ENCODE results near the gene DVL2. TPM values are rescaled to one million over a fixed set of nuclear protein-coding genes. Genes with fewer than 3 reads are reported as not detected.

DVL2 gene
- total and polyA plus RNA-seq, 2 of the 13 experiments (the other 11 are each of a cell fraction or from before 2014, with no cell fraction given) = 5.7 to 38.2 TPM

DNA sequence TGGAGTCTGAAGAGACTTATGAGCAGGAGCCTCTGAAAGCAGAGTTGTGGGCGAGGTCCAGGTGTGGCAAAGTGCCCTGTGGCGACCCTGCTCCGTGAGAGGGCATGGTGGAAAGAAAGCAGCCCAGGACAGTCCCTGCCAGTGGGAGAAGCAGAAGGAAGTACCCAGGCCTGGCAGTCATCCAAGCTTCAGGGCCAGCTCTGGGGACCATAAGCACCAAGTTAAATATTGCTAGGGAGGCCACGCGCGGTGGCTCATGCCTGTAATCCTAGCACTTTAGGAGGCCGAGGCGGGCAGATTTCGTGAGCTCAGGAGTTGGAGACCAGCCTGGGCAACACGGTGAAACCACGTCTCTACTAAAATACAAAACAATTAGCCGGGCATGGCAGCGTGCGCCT lies 50.2 kb downstream of the DVL2 start (continued):
- TF ChIP-seq, protein P1, sequence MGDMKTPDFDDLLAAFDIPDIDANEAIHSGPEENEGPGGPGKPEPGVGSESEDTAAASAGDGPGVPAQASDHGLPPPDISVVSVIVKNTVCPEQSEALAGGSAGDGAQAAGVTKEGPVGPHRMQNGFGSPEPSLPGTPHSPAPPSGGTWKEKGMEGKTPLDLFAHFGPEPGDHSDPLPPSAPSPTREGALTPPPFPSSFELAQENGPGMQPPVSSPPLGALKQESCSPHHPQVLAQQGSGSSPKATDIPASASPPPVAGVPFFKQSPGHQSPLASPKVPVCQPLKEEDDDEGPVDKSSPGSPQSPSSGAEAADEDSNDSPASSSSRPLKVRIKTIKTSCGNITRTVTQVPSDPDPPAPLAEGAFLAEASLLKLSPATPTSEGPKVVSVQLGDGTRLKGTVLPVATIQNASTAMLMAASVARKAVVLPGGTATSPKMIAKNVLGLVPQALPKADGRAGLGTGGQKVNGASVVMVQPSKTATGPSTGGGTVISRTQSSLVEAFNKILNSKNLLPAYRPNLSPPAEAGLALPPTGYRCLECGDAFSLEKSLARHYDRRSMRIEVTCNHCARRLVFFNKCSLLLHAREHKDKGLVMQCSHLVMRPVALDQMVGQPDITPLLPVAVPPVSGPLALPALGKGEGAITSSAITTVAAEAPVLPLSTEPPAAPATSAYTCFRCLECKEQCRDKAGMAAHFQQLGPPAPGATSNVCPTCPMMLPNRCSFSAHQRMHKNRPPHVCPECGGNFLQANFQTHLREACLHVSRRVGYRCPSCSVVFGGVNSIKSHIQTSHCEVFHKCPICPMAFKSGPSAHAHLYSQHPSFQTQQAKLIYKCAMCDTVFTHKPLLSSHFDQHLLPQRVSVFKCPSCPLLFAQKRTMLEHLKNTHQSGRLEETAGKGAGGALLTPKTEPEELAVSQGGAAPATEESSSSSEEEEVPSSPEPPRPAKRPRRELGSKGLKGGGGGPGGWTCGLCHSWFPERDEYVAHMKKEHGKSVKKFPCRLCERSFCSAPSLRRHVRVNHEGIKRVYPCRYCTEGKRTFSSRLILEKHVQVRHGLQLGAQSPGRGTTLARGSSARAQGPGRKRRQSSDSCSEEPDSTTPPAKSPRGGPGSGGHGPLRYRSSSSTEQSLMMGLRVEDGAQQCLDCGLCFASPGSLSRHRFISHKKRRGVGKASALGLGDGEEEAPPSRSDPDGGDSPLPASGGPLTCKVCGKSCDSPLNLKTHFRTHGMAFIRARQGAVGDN (CRISPR knock-in tag; IDR thresholded peaks at IDR 0.05) = peak; percentile 88
- TF ChIP-seq ZMYM4 (CRISPR knock-in tag; IDR thresholded peaks at IDR 0.05) = no peak
- TF ChIP-seq ZNF605 (CRISPR knock-in tag; IDR thresholded peaks at IDR 0.05) = peak; percentile 54; the same call in 1 of the 2 replicates
- no peak for TF ChIP-seq SCMH1 (CRISPR knock-in tag; IDR thresholded peaks at IDR 0.05; ENCODE audit: borderline replicate concordance)
- peak; percentile 70; the same call in 1 of the 2 replicates for TF ChIP-seq PITX1 (CRISPR knock-in tag; IDR thresholded peaks at IDR 0.05)
- TF ChIP-seq SATB2 (CRISPR knock-in tag; IDR thresholded peaks at IDR 0.05) = 0 out of 2 replicates have a peak, but pooled peaks have one; percentile 46
- TF ChIP-seq ZNF788 (CRISPR knock-in tag; IDR thresholded peaks at IDR 0.05; ENCODE audit: borderline replicate concordance) = peak; percentile 51; the same call in 1 of the 2 replicates
- peak; percentile 72 for TF ChIP-seq ERF (CRISPR knock-in tag; IDR thresholded peaks at IDR 0.05)
- TF ChIP-seq, protein P2, sequence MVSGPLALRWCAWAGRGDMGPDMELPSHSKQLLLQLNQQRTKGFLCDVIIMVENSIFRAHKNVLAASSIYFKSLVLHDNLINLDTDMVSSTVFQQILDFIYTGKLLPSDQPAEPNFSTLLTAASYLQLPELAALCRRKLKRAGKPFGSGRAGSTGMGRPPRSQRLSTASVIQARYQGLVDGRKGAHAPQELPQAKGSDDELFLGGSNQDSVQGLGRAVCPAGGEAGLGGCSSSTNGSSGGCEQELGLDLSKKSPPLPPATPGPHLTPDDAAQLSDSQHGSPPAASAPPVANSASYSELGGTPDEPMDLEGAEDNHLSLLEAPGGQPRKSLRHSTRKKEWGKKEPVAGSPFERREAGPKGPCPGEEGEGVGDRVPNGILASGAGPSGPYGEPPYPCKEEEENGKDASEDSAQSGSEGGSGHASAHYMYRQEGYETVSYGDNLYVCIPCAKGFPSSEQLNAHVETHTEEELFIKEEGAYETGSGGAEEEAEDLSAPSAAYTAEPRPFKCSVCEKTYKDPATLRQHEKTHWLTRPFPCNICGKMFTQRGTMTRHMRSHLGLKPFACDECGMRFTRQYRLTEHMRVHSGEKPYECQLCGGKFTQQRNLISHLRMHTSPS (CRISPR knock-in tag; IDR thresholded peaks at IDR 0.05; ENCODE audit: low read depth) = peak; percentile 72
- peak; percentile 20; the same call in 1 of the 2 replicates for TF ChIP-seq ZSCAN21 (CRISPR knock-in tag; IDR thresholded peaks at IDR 0.05; ENCODE audit: borderline replicate concordance)
- TF ChIP-seq, protein P3, sequence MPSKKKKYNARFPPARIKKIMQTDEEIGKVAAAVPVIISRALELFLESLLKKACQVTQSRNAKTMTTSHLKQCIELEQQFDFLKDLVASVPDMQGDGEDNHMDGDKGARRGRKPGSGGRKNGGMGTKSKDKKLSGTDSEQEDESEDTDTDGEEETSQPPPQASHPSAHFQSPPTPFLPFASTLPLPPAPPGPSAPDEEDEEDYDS (CRISPR knock-in tag; IDR thresholded peaks at IDR 0.05) = peak; percentile 49; the same call in 1 of the 2 replicates
- no peak for TF ChIP-seq SYNCRIP (IDR thresholded peaks at IDR 0.05; ENCODE audit: insufficient read depth, low read depth, low read length)
- 0 out of 2 replicates have a peak, but pooled peaks have one; percentile 57 for TF ChIP-seq RXRB (CRISPR knock-in tag; IDR thresholded peaks at IDR 0.05; ENCODE audit: borderline replicate concordance)
- TF ChIP-seq ZBTB7B (CRISPR knock-in tag; IDR thresholded peaks at IDR 0.05) = peak; percentile 58; the same call in 1 of the 2 replicates
- TF ChIP-seq POLR2AphosphoS5 (IDR thresholded peaks at IDR 0.05; ENCODE audit: low read depth, low read length) = peak; percentile 45
- TF ChIP-seq, protein P4, sequence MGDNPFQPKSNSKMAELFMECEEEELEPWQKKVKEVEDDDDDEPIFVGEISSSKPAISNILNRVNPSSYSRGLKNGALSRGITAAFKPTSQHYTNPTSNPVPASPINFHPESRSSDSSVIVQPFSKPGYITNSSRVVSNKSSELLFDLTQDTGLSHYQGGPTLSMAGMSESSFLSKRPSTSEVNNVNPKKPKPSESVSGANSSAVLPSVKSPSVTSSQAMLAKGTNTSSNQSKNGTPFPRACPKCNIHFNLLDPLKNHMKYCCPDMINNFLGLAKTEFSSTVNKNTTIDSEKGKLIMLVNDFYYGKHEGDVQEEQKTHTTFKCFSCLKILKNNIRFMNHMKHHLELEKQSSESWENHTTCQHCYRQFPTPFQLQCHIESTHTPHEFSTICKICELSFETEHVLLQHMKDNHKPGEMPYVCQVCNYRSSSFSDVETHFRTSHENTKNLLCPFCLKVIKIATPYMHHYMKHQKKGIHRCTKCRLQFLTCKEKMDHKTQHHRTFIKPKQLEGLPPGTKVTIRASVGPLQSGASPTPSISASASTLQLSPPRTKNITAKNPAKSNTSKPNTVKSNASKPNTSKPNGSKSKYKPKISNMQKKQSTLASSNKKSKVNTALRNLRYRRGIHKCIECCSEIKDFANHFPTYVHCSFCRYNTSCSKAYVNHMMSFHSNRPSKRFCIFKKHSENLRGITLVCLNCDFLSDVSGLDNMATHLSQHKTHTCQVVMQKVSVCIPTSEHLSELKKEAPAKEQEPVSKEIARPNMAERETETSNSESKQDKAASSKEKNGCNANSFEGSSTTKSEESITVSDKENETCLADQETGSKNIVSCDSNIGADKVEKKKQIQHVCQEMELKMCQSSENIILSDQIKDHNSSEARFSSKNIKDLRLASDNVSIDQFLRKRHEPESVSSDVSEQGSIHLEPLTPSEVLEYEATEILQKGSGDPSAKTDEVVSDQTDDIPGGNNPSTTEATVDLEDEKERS (CRISPR knock-in tag; IDR thresholded peaks at IDR 0.05) = 0 out of 2 replicates have a peak, but pooled peaks have one; percentile 54
- no peak for TF ChIP-seq REL (CRISPR knock-in tag; conservative IDR thresholded peaks at IDR 0.05)
- peak; percentile 92 for TF ChIP-seq HNRNPL (IDR thresholded peaks at IDR 0.05; ENCODE audit: low read depth, low read length)

Measured in HepG2 (cell line).